ENCODE results near the gene PLA2G6. TPM values are rescaled to one million over a fixed set of nuclear protein-coding genes. Genes with fewer than 3 reads are reported as not detected.

PLA2G6 gene
- total RNA-seq, 2 experiments from 2014 or later: 33.9 to 83.9 TPM

DNA sequence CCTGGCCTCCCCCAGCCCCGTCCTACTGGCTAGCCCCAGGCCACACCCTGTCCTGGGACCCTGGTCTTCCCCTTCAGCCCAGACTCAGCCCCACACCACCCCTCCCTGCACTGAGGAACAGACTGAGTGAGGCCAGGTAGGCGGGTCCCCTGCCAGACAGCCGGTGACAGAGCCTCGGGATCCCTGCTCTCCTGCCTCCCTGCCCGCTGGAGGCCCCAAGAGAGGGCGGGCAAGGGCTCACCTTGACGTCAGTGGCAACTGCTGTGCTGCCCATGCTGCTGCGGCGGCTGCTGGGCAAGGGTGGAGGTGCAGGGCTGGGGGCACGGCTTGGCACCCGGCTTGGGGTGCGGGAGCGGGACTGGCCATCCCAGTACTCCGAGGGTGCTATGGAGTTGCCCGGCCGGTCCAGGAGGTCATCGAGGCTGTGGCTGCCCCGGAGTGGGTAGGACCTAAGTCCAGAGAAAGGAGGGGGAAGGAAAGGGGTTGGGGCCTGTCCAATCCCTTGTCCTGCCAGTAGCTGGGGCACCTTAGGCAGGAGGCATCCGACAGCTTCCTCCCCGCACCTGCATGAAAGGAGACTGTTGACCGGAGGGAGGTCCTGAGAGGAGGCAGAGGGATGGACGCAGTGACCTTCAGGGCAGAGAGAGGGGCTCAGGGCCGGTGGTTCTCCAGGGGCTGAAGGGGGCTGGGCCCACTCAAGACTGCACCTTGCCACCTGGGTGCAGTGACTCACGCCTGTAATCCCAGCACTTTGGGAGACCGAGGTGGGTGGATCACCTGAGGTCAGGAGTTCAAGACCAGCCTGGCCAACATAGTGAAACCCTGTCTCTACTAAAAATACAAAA lies 95.4 kb downstream of the PLA2G6 start:
- BruUV-seq (replicated peaks): no TSS peak
- H3K79me2 ChIP-seq (ENCODE audit: insufficient read depth, low read depth, low read length): no peaks in the 10 kb centered on the region
- H3K36me3 ChIP-seq (ENCODE audit: insufficient read depth, low read length): no peaks in the 10 kb centered on the region
- no peaks in the 10 kb centered on the region for H3K9me2 ChIP-seq (ENCODE audit: insufficient read depth, low read length)
- no peak overlapping the region for H3K4me3 ChIP-seq (ENCODE audit: low read depth, low read length, poor library complexity, severe bottlenecking)
- ChIA-PET POLR2A (no interaction called here), CTCF (ENCODE audit: unreplicated experiment) (no interaction called here)
- no peaks in the 10 kb centered on the region for H4K20me1 ChIP-seq (ENCODE audit: insufficient read depth, low read length)
- TF ChIP-seq CTCF (conservative IDR thresholded peaks at IDR 0.05; ENCODE audit: low read length) (no peak), EZH2phosphoT487 (IDR thresholded peaks at IDR 0.05; ENCODE audit: borderline replicate concordance, low read depth, low read length) (no peak)
- no peaks in the 10 kb centered on the region for H3K9me3 ChIP-seq (ENCODE audit: low read length)
- no peaks in the 10 kb centered on the region for H3K4me1 ChIP-seq (ENCODE audit: insufficient read depth, low read length, poor library complexity, severe bottlenecking)
- no peak overlapping the region for H2AFZ ChIP-seq (ENCODE audit: low read length)
- no peak for DNase-seq (ENCODE audit: low spot score)
- no peak overlapping the region for H3K4me2 ChIP-seq (ENCODE audit: low read length)
- intact Hi-C loops (cut with micrococcal nuclease; ENCODE audit: unreplicated experiment): no loop called here
- no peak overlapping the region for H3K27ac ChIP-seq (ENCODE audit: low read depth, low read length, poor library complexity, severe bottlenecking)

DNA sequence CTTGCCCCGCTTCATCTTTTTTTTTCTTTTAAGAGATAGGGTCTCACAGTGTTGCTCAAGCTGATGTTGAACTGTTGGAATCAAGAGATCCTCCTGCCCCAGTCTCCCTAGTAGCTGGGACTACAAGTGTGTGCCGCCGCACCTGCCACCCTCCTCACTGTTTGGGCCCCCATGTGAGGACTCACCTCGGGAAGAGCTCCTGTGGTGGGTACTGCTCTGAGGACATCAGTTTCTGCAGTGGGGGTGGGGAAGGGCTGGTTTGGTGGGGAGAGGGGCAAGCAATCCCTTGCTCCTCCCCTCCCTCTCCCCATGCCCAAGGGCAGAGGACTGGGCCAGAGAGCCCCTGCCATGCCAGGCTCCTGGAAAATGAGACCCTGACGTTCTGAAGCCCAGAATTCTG lies 96.1 kb downstream of the PLA2G6 start:
- Histone ChIP-seq H3K4me2 (ENCODE audit: low read length) (no peak overlapping the region), H3K9me3 (ENCODE audit: low read length) (no peaks in the 10 kb centered on the region), H3K36me3 (ENCODE audit: insufficient read depth, low read length) (no peaks in the 10 kb centered on the region), H3K4me1 (ENCODE audit: insufficient read depth, low read length, poor library complexity, severe bottlenecking) (no peaks in the 10 kb centered on the region), H3K9me2 (ENCODE audit: insufficient read depth, low read length) (no peaks in the 10 kb centered on the region), H4K20me1 (ENCODE audit: insufficient read depth, low read length) (no peaks in the 10 kb centered on the region), H2AFZ (ENCODE audit: low read length) (no peak overlapping the region), H3K79me2 (ENCODE audit: insufficient read depth, low read depth, low read length) (no peaks in the 10 kb centered on the region), H3K27ac (ENCODE audit: low read depth, low read length, poor library complexity, severe bottlenecking) (no peak overlapping the region), H3K4me3 (ENCODE audit: low read depth, low read length, poor library complexity, severe bottlenecking) (no peak overlapping the region)
- ChIA-PET POLR2A (no interaction called here), CTCF (ENCODE audit: unreplicated experiment) (no interaction called here)
- no TSS peak for BruUV-seq (replicated peaks)
- no peak for TF ChIP-seq EZH2phosphoT487 (IDR thresholded peaks at IDR 0.05; ENCODE audit: borderline replicate concordance, low read depth, low read length)
- TF ChIP-seq CTCF (conservative IDR thresholded peaks at IDR 0.05; ENCODE audit: low read length): no peak
- intact Hi-C loops (cut with micrococcal nuclease; ENCODE audit: unreplicated experiment): no loop called here
- DNase-seq (ENCODE audit: low spot score): no peak

DNA sequence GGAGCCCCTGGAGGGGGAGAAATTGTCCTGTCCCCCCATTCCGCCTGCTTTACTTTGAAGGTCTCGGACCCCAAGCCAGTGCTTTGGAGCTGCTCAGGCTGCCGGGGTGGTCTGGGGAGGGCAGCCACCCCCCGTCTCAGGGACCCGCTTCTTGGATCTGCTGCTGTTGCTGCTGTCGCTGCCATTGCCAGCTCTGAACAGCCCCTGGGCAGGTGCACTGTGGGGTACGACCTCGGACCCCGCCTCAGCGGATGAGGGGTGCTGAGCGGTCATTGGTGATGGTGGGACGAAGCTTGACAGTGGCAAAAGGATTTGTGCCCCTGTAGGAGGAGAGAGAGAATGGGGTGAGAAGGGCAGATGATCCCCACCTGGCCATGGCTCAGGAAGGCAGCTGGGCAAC lies 96.6 kb downstream of the PLA2G6 start:
- BruUV-seq (replicated peaks): no TSS peak
- POLR2A ChIA-PET: no interaction called here
- DNase-seq (ENCODE audit: low spot score): no peak

More for the DNA sequence above, 96.6 kb downstream of the PLA2G6 start:
- H3K27ac ChIP-seq (ENCODE audit: low read depth, low read length, poor library complexity, severe bottlenecking): no peak overlapping the region
- no peak overlapping the region for H3K4me2 ChIP-seq (ENCODE audit: low read length)
- intact Hi-C loops (cut with micrococcal nuclease; ENCODE audit: unreplicated experiment): no loop called here
- no peaks in the 10 kb centered on the region for H3K79me2 ChIP-seq (ENCODE audit: insufficient read depth, low read depth, low read length)
- H4K20me1 ChIP-seq (ENCODE audit: insufficient read depth, low read length): no peaks in the 10 kb centered on the region
- H3K4me3 ChIP-seq (ENCODE audit: low read depth, low read length, poor library complexity, severe bottlenecking): no peak overlapping the region
- CTCF ChIA-PET (ENCODE audit: unreplicated experiment): no interaction called here
- H3K9me2 ChIP-seq (ENCODE audit: insufficient read depth, low read length): no peaks in the 10 kb centered on the region
- no peaks in the 10 kb centered on the region for H3K9me3 ChIP-seq (ENCODE audit: low read length)
- no peak for TF ChIP-seq EZH2phosphoT487 (IDR thresholded peaks at IDR 0.05; ENCODE audit: borderline replicate concordance, low read depth, low read length)
- no peak for TF ChIP-seq CTCF (conservative IDR thresholded peaks at IDR 0.05; ENCODE audit: low read length)
- no peaks in the 10 kb centered on the region for H3K4me1 ChIP-seq (ENCODE audit: insufficient read depth, low read length, poor library complexity, severe bottlenecking)
- no peak overlapping the region for H2AFZ ChIP-seq (ENCODE audit: low read length)
- H3K36me3 ChIP-seq (ENCODE audit: insufficient read depth, low read length): no peaks in the 10 kb centered on the region

Data from OCI-LY7 (cell line).